HepG2 (cell line): Measurements from ENCODE around the gene DCP2. TPM values are rescaled to one million over a fixed set of nuclear protein-coding genes. Genes with fewer than 3 reads are reported as not detected.

ENCODE experiments used
- AHDC1 ChIP-seq: sonication (generic); formaldehyde crosslinking; IDR thresholded peaks from 2 replicates; pipeline ENCODE4 v1.5.1; 2020; ENCODE audit warnings: mild to moderate bottlenecking, missing genetic modification reagents, borderline replicate concordance
- ATF5 ChIP-seq: sonication (generic); formaldehyde crosslinking; IDR thresholded peaks from 2 replicates; pipeline ENCODE4 v1.4.0; 2020; ENCODE audit warnings: mild to moderate bottlenecking, low read depth, missing genetic modification reagents
- CBFB ChIP-seq: sonication (generic); formaldehyde crosslinking; IDR thresholded peaks from 2 replicates; pipeline ENCODE4 v1.4.0; 2020; ENCODE audit warnings: missing genetic modification reagents
- EP300 ChIP-seq, 3 experiments: sonication (generic) in 1 of 3; formaldehyde crosslinking in 1 of 3; IDR thresholded peaks; 2 replicates each; pipeline versions ENCODE4 v1.5.1 to v1.6.1; 2011 to 2020; ENCODE audit warnings: low read depth in 2 of 3, low read length in 2 of 3, borderline replicate concordance in 1 of 3, improper control_type of control experiment in 1 of 3, mild to moderate bottlenecking in 1 of 3, missing genetic modification reagents in 1 of 3, moderate library complexity in 1 of 3
- FOXP4 ChIP-seq: sonication (generic); formaldehyde crosslinking; IDR thresholded peaks from 2 replicates; pipeline ENCODE4 v1.4.0; 2020; ENCODE audit warnings: missing genetic modification reagents
- JUNB ChIP-seq: sonication (generic); formaldehyde crosslinking; IDR thresholded peaks from 2 replicates; pipeline ENCODE4 v1.8.0; 2022; ENCODE audit warnings: missing genetic modification reagents, mild to moderate bottlenecking, borderline replicate concordance
- MXI1 ChIP-seq: IDR thresholded peaks from 3 replicates; pipeline ENCODE4 v1.6.1; 2012; ENCODE audit warnings: low read depth, low read length, inconsistent platforms, borderline replicate concordance
- PLRG1 ChIP-seq: fragments of 450-650 bp; conservative IDR thresholded peaks from 2 replicates; pipeline ENCODE4 v1.6.1; 2016
- RXRB ChIP-seq: IDR thresholded peaks from 2 replicates; pipeline ENCODE4 v1.6.1; 2016; ENCODE audit warnings: borderline replicate concordance, missing genetic modification reagents, missing compliant biosample characterization
- ZBTB20 ChIP-seq: sonication (generic); formaldehyde crosslinking; IDR thresholded peaks from 2 replicates; pipeline ENCODE4 v1.8.1; 2023; ENCODE audit warnings: missing genetic modification reagents, low read depth, mild to moderate bottlenecking, borderline replicate concordance
- ZBTB7A ChIP-seq: sonication (generic); formaldehyde crosslinking; IDR thresholded peaks from 2 replicates; pipeline ENCODE4 v1.8.0; 2022; ENCODE audit warnings: mild to moderate bottlenecking, missing genetic modification reagents
- ZFY ChIP-seq: sonication (generic); formaldehyde crosslinking; IDR thresholded peaks from 2 replicates; pipeline ENCODE4 v1.4.0; 2020; ENCODE audit warnings: missing genetic modification reagents
- ZNF281 ChIP-seq: sonication (generic); formaldehyde crosslinking; IDR thresholded peaks from 2 replicates; pipeline ENCODE4 v1.4.0; 2020; ENCODE audit warnings: missing genetic modification reagents, borderline replicate concordance
- ZNF451 ChIP-seq: sonication (generic); formaldehyde crosslinking; IDR thresholded peaks from 2 replicates; pipeline ENCODE4 v1.5.0; 2020; ENCODE audit warnings: mild to moderate bottlenecking, missing genetic modification reagents
- ZNF556 ChIP-seq: sonication (generic); formaldehyde crosslinking; IDR thresholded peaks from 2 replicates; pipeline ENCODE4 v1.4.0; 2020; ENCODE audit warnings: mild to moderate bottlenecking, missing genetic modification reagents, borderline replicate concordance
- ZNF782 ChIP-seq: sonication (generic); formaldehyde crosslinking; IDR thresholded peaks from 2 replicates; pipeline ENCODE4 v1.4.0; 2020; ENCODE audit warnings: missing genetic modification reagents, mild to moderate bottlenecking, borderline replicate concordance
- polyA plus RNA-seq, 8 experiments: library from polyadenylated mRNA; depleted of rRNA in 3 of 8; stranded (reverse) in 7 of 8; unstranded in 1 of 8; fragments of >200 nt; fragmentation: Illumina TruSeq in 4 of 8; extraction: Trizol in 4 of 8; gene quantifications; 2 replicates each; pipeline versions ENCODE4 v1.2.1 to v1.2.3, GENCODE V29; 2011 to 2016; ENCODE audit warnings: low read depth in 4 of 8, missing spikeins in 1 of 8, mixed read lengths in 1 of 8; ENCODE audit not compliant: insufficient read depth in 1 of 8
- total RNA-seq, 5 experiments: library from RNA; depleted of rRNA; stranded (reverse); fragments of >200 nt; fragmentation: Illumina TruSeq; extraction: Trizol; gene quantifications; 2 replicates each; pipeline ENCODE4 v1.2.3, GENCODE V29; 2016; ENCODE audit warnings: low read depth in 1 of 5

Gene DCP2
- total and polyA plus RNA-seq, 2 of the 13 experiments (the other 11 are each of a cell fraction or from before 2014, with no cell fraction given) = 16.2 to 63.4 TPM

DNA sequence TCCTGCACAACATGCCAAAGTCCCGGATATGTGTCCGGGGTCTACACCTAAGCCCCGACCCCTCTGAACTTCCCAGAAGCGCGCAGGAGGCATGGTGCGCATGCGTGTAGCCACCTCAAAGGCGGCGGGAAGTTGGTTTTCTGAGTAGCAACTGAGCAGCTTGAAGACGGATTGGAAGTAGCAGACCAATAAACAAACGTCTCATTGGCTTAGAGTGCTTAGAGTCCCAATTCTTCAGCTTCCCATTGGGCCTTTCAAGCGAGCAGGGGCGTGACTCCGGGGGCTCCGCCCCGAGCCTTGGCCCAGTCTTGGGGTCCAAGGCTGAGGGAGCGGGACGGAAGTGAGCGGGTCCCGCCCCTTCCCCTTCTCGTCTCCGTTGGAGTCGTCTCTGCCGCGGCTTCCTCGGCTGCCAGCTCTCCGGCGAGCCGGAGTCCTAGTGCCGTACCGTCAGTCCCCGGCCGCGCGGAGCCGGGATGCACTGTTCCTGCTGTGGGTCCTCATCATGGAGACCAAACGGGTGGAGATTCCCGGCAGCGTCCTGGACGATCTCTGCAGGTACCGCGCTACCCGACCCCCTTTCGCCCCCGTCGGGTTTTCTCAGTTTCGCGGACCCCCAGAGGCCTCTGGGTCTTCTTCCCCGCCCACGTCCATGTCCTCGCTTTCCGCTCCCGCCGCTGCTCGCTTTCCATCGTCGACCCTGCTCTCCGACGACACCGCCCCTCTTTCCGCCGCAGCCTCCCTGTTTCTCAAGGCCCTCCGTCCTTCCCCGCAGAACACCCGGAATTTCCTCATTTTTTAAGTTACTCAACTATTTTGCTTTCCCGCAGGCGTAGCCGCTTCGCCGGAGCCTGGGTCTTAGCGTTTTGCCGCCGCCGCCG lies at the start of gene DCP2 (continued):
- TF ChIP-seq FOXP4 (CRISPR knock-in tag) (peak; percentile 32), ZNF451 (CRISPR knock-in tag) (peak; percentile 85; the same call in 1 of the 2 replicates), ZBTB7A (CRISPR knock-in tag) (peak; percentile 98), ZBTB20 (CRISPR knock-in tag) (peak; percentile 36; the same call in 1 of the 2 replicates), ATF5 (CRISPR knock-in tag) (no peak), ZFY (peak; percentile 77), ZNF556 (0 out of 2 replicates have a peak, but pooled peaks have one; percentile 4), JUNB (CRISPR knock-in tag) (no peak), ZNF782 (CRISPR knock-in tag) (no peak; the same call in 1 of the 2 replicates), AHDC1 (CRISPR knock-in tag) (no peak; the same call in 1 of the 2 replicates), CBFB (CRISPR knock-in tag) (no peak), ZNF281 (CRISPR knock-in tag) (no peak), RXRB (CRISPR knock-in tag) (no peak; the same call in 1 of the 2 replicates), EP300 (IDR thresholded peaks at IDR 0.05; ENCODE audit: low read depth in 2 of 2, low read length in 2 of 2) (0 out of 4 replicates have a peak, but pooled peaks of 1 of the 2 experiments have one; percentile 21), EP300 (CRISPR knock-in tag; IDR thresholded peaks at IDR 0.05; ENCODE audit: borderline replicate concordance) (peak; percentile 8; the same call in 1 of the 2 replicates), PLRG1 (no peak), MXI1 (0 out of 3 replicates have a peak, but pooled peaks have one; percentile 49)
